HepG2 (cell line): ENCODE measurements around the gene ADAMTS15.

Experiments used
- CERS6 ChIP-seq: sonication (generic); formaldehyde crosslinking; IDR thresholded peaks from 2 replicates; pipeline ENCODE4 v1.5.0; 2020; ENCODE audit warnings: missing genetic modification reagents
- CTCF ChIP-seq: sonication (generic); formaldehyde crosslinking; IDR thresholded peaks from 2 replicates; pipeline ENCODE4 v1.5.0; 2020; ENCODE audit warnings: mild to moderate bottlenecking, missing genetic modification reagents, moderate library complexity
- E2F5 ChIP-seq: sonication (generic); formaldehyde crosslinking; conservative IDR thresholded peaks from 2 replicates; pipeline ENCODE4 v1.4.0; 2020; ENCODE audit warnings: missing genetic modification reagents
- ELK4 ChIP-seq: sonication (generic); formaldehyde crosslinking; IDR thresholded peaks from 2 replicates; pipeline ENCODE4 v1.9.0; 2021; ENCODE audit warnings: missing genetic modification reagents, borderline replicate concordance
- KMT2B ChIP-seq: IDR thresholded peaks from 2 replicates; pipeline ENCODE4 v1.6.1; 2016; ENCODE audit warnings: missing genetic modification reagents, missing compliant biosample characterization
- ONECUT2 ChIP-seq: sonication (generic); formaldehyde crosslinking; IDR thresholded peaks from 2 replicates; pipeline ENCODE4 v1.4.0; 2020; ENCODE audit warnings: missing genetic modification reagents
- POLR2A ChIP-seq, 2 experiments: IDR thresholded peaks; 2 replicates each; pipeline ENCODE4 v1.6.1; 2011; ENCODE audit warnings: low read depth in 2 of 2, low read length in 2 of 2, mild to moderate bottlenecking in 1 of 2, moderate library complexity in 1 of 2; ENCODE audit not compliant: insufficient read depth in 1 of 2
- RFX1 ChIP-seq: fragments of 450-650 bp; IDR thresholded peaks from 2 replicates; pipeline ENCODE4 v1.6.1; 2017
- SMAD1 ChIP-seq: sonication (generic); formaldehyde crosslinking; IDR thresholded peaks from 2 replicates; pipeline ENCODE4 v1.4.0; 2020; ENCODE audit warnings: missing genetic modification reagents, low read depth, mild to moderate bottlenecking, borderline replicate concordance
- SNAPC5 ChIP-seq: sonication (generic); formaldehyde crosslinking; IDR thresholded peaks from 2 replicates; pipeline ENCODE4 v1.8.1; 2023; ENCODE audit warnings: mild to moderate bottlenecking, missing genetic modification reagents, borderline replicate concordance
- SNRNP70 ChIP-seq: fragments of 200-400 bp; formaldehyde crosslinking; IDR thresholded peaks from 2 replicates; pipeline ENCODE4 v1.6.1; 2017; ENCODE audit warnings: mild to moderate bottlenecking, low read depth, low read length, moderate library complexity
- SP2 ChIP-seq: sonication (generic); formaldehyde crosslinking; IDR thresholded peaks from 2 replicates; pipeline ENCODE4 v1.5.1; 2020; ENCODE audit warnings: mild to moderate bottlenecking, missing genetic modification reagents
- TP53 ChIP-seq: sonication (generic); formaldehyde crosslinking; conservative IDR thresholded peaks from 2 replicates; pipeline ENCODE4 v1.4.0; 2020; ENCODE audit warnings: missing genetic modification reagents
- YY1 ChIP-seq: IDR thresholded peaks from 2 replicates; pipeline ENCODE4 v1.6.1; 2011; ENCODE audit warnings: low read length, low read depth, moderate library complexity, mild to moderate bottlenecking; ENCODE audit not compliant: insufficient read depth, insufficient replicate concordance

GRCh38 chr11:130518164-130518680 is 69.8 kb downstream of the ADAMTS15 start:
- TF ChIP-seq ELK4 (CRISPR knock-in tag) (no peak), RFX1 (no peak), E2F5 (CRISPR knock-in tag) (no peak), SNAPC5 (CRISPR knock-in tag) (no peak), CTCF (CRISPR knock-in tag) (no peak), SNRNP70 (no peak), SP2 (no peak), CERS6 (CRISPR knock-in tag) (no peak), YY1 (no peak), SMAD1 (CRISPR knock-in tag) (no peak), TP53 (CRISPR knock-in tag) (no peak), KMT2B (no peak), ONECUT2 (CRISPR knock-in tag) (no peak), POLR2A (IDR thresholded peaks at IDR 0.05; ENCODE audit: insufficient read depth in 1 of 2, low read depth in 2 of 2, low read length in 2 of 2) (no peak)
